Endometrial microvascular endothelial cells (primary cell): ENCODE measurements around the gene SSRP1. TPM values are rescaled to one million over a fixed set of nuclear protein-coding genes. Genes with fewer than 3 reads are reported as not detected.
"Not testable (repeated sequence)": the region's sequence is repeated elsewhere in the genome, so short reads cannot be mapped to it uniquely, and the experiment has no call there.

Source experiments
- in situ Hi-C: cut with HindIII; loops from 2 replicates; pipeline ENCODE4 v1.10.0; 2017; ENCODE audit warnings: low sequenced_read_pairs, low pct_unique_long_range_greater_than_20kb; ENCODE audit errors: inconsistent ontology term
- total RNA-seq: library from RNA; depleted of rRNA; stranded (reverse); fragments of >200 nt; gene quantifications from one replicate; pipeline ENCODE4 v1.2.3, GENCODE V29; 2015; ENCODE audit errors: inconsistent ontology term

SSRP1 gene
- total RNA-seq, 1 donor from 2014 or later = 124 TPM

DNA sequence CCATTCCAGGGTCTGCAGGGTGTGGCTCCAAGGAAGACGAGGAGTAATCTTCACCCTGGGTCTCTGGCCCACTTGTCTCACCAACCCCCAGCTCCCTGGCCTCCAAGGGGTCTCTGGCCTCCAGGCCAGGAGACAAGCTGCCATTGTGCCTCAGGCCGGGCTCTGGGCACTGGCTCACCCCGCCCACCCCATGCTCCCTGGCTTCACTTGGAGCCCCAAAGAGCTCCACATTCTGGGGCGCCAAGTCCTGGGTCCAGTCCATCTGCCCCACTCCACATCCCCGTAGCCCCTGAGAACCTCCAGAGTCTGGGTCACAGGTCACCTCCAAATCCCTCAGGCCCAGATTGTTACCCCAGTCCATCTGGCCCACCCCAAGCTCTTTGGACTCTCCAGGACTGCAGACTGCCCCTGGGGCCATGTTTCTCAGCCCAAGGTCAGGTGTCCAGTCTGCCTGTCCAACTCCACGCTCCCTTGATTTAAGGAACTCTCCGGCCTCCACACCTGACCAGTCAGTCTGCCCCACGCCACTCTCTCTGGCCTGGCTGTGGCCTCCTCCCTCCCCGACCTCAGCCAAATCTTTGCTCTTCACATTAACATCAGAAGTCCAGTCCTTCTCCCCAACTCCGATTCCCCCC lies 27.1 kb downstream of the SSRP1 start:
- in situ Hi-C loops = no loop called here

DNA sequence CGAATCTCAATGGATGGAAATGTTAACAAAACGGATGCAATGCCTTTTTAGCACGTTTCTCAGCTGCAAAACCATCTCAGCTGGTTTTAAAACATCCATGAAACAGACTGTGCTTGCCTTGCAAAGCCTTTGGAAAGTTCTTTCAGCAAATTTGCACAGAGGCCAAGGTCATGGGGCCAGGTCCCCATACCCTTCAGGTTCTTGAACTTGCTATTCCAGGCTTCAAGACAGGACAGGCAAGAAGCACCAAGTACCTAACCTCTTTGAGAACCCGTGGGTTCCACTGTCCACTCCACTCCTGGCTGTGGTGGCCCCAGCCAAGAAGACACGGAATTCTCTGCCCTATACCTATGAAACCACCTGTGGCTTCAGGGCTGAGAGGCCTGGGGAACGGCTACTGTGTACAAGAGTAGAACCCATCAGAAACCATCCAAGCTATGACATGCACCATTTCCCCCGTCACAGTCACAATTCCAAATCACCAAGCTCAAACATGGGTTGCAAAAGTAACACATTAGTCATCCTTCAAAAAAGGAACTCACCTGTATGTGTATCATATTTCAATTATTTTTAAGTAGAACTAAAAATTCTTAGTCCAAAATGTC lies 27.9 kb downstream of the SSRP1 start:
- in situ Hi-C loops = no loop called here

DNA sequence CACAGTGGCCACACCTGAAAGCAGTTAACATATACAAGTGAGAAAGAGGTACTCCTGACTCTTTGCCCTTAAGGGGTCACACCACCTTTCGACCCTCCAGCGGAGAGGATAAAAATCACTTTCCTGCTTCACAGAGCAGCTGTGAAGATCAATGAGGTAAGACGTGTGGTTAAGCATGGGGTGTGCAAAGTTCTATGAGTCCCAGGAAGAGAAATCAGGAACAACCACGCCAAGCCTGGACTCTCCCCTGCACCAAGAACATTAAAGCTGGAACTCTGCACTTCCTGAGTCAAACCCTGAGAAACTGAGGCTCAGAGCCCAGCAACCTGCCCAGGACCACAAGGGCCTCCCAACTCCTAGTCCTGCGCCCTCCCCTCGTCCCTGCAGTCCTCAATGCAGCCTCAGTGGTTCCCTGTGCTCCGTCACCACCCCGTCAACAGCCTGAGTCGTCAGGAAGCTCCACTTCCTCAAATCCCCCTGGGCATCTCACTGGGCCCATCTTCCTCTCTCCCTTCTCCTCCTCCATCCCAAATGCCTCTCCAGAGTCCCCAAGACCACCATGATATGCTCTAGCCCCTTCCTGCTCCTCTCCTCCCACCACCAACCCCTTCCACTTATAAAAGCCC lies 28.6 kb downstream of the SSRP1 start:
- in situ Hi-C loops = no loop called here

DNA sequence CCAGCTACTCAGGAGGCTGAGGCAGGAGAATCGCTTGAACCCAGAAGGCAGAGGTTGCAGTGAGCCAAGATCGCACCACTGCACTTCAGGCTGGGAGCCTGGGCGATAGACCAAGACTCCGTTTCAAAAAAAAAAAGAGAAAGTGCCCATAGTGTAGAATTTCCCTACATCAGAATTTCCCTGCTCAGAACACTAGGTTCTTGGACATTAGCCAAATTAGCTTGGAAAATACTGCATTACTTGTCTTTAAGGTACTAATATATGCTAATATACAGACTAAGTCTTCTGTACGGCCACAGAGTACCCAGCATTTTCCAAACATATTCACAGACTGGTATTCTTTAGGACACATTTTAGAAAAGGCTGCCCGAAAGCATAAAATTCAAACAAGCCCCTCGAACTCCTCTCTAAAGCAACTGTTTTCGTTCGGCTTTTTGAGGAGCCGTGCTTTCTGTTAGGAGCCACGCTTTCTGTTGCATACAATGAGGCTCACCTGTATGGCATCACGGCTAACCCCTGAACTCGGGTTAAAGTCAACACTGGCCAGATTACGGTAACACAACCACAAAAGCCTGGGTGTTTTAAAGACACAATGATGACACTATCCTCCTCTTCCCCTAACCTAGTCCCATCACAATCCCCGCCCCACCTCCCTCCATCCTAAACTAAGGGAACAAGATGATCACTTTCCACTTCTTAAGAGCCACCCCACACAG lies 29.4 kb downstream of the SSRP1 start:
- in situ Hi-C loops = no loop called here

DNA sequence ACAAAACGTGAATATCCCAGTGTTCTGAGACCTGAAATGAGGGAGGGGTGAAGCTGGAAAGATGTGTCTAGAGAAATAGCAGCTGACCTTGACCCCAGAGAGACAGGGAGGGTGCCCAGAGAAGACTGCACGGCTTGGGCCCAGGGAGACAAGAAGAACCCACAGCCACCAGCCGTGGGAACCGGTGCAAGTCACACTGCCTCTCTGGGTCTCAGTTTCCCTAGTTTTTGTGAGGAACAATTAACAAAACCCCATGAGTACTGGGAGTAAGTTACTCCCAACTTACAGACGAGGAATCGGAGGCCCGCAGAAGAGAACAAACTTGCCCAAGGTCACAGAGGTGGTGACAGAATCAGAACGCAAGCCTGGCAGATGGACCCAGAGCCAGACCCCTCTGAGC lies 30.2 kb downstream of the SSRP1 start:
- in situ Hi-C loops = no loop called here

DNA sequence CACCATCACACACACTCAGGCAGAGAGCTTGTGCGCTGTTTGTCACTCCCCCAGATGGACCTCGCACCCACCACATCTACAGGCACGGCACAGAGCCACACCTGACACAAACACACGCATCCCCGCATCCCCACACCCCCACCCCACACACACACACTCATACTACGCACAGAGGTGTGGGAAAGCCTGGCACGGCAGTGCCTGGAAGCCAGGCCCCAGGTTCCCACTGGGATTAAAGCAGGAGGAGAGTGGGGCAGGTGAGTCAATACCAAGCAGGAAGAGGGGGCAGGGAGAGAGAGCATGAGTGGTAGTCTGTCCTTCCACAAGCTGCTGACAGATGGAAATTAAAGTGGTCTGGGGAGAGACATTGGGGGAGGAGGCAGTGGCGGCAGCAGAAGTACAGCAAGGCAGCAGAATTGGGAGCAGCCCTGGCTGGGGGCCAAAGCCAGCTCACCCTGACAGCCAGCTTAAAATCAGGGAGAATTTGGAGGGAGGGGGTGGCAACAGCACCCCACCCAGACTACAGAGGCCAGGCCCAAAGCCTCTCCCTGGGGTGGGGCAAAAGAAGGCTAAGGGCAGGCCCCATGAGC lies 31.6 kb downstream of the SSRP1 start:
- in situ Hi-C loops = no loop called here

DNA sequence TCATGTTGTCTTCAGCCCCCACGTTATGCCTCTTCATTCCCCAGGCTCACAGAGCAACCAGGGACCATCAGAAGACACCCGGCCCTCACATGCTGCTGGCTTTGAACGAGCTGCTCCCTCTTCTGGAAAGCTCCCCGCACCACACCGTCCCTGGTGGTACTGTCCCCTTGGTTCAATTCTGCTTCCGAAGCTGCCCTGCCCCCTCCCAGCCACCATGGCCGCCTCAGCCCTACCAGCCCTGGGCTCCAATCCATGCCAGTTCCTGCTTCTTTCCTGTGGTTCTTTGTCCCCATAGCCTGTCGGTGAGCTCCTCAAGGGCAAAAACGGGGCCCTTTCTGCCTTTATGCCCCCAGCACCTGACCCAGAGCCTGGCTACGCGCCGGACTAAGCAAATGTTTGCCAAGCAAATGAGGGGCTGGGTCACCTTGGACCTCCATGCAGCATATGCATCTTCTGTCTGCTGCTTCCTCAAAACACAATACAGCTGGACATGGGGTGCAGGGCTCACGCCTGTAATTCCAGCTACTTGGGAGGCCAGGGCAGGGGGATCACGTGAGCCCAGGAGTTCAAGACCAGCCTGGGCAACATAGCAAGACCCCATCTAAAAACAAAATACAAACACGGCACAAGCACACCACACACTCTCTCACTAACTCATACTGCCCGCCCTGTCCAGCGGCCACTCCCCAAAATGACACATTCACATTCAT lies 32.3 kb downstream of the SSRP1 start:
- in situ Hi-C loops = no loop called here

DNA sequence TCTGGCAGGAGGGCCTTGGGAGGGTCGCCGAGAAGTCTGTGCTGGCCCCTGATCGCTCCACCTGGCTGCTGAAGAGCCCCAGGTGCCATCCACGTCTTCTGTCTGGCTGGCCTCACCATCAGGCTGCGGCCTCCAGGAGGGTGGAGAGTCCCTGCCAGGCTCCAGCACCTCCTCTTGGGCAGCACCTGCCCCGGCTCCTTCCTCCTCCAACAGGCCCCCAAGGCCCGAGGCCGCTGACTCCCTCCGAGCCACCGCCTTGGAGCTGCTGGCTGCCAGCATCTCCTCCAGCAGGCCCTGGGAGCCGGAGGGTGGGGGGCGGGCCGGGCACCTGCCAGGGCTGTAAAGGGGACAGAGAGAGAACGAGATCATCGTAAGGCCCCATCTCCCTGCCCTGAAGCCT lies 33.2 kb downstream of the SSRP1 start:
- in situ Hi-C loops = no loop called here

DNA sequence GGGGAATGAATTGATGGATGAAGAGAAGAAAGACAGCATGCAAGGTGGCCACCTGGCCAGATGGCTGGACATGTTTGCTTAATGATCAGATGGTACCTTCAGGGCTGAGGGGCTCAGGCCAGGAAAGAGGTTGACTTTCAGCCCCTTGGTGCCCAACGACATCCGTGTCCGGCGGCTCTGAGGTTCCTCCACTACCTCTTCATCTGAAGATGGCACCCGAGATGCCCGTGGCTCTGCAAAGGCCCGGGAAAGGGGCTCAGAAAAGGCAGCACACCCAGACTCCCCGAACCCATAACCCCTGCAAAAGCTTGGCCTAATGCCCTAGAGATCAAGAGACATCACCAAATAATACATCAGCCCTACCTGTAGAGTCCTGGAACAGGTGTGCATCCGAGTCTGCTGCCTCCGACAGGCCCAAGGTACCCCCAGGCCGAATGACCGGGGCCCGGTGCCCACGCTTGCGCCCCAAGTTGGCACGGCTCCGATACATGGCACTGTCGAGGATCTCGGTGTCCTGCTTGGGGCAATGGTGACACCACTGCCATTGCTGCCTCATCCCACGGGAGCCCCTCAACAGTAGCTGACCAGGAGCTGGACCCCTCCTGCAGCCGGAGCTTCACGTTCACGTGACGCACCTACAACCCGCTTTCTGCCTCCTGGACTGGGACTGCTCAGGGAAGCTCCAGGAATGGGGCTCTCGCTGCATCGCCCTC lies 33.8 kb downstream of the SSRP1 start:
- in situ Hi-C loops = no loop called here

DNA sequence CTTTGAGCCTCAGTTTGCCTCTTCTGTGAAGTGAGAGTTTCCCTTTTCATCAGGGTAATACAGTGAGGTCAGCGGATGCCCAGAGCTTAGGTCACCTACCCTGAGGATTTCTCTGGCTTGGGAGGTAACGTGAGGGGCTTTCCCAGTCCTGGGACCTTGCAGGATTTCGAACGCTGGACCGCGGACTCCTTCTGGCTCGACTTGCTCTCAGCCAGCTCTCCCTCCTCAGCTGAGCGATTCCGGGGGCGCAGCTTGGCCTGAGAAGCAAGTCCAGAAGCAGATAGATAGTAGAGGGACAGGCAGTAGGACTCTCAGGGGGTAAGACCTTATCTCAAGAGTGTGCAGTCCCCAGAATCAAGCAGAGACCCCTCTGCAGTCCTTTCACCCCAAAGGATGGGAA lies 34.9 kb downstream of the SSRP1 start:
- in situ Hi-C loops = no loop called here

DNA sequence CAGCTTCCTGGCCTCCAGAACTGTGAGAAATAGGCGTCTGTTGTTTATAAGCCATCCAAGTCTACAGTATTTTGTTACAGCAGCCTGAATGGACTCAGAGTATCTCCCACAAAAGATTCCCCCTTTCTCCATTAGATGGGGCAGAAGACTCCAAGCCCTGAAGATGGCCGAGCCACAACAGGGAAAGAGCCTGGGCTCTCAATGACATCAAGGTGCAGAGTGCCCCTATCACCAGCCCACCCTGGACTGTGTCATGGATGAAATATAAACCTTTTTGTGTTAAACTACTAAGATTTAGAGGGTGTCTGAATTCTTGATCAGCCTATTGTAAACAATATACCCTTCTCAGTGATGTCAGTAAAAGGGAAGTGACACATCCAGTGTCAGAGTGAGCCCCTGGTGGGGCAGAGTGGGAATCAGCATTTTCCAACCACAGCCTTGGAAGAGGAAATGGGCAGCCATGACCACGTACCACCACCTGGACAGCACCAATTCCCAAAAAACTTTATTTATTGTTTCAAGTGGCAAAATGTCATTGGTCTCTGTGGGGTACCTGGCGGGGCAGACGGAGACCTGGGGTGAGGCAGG lies 36.4 kb downstream of the SSRP1 start:
- in situ Hi-C loops = no loop called here

DNA sequence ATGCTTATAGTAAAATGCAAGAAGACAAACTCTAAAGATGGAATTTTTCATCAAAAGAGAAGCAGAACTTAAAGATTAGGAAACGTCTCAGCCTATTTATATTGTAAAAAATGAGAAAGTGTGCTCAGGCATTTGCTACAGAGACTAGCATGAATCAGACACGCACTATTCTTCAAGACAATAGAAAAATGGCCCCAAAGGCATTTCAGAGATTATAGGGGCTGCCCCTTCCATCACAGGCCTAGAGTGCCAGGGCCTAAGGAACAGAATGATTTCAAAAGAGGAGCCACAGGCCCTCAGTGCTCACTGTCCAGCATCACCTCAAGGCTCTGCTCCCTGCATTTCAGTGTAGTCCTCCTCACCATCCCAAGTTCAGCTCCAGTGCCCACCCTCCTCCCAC lies 38.5 kb downstream of the SSRP1 start:
- in situ Hi-C loops = no loop called here

DNA sequence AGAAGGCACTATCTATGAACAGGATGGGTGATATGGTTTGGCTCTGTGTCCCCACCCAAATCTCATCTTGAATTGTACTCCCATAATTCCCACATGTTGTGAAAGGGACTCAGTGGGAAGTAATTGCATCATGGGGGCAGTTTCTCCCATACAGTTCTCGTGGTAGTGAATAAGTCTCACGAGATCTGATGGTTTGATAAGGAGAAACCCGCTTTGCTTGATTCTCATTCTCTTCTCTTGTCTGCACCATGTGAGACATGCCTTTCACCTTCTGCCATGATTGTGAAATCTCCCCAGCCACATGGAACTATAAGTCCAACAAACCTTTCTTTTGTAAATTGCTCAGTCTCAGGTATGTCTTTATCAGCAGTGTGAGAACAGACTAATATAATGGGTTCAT lies 39.5 kb downstream of the SSRP1 start:
- in situ Hi-C loops = not testable (repeated sequence)

DNA sequence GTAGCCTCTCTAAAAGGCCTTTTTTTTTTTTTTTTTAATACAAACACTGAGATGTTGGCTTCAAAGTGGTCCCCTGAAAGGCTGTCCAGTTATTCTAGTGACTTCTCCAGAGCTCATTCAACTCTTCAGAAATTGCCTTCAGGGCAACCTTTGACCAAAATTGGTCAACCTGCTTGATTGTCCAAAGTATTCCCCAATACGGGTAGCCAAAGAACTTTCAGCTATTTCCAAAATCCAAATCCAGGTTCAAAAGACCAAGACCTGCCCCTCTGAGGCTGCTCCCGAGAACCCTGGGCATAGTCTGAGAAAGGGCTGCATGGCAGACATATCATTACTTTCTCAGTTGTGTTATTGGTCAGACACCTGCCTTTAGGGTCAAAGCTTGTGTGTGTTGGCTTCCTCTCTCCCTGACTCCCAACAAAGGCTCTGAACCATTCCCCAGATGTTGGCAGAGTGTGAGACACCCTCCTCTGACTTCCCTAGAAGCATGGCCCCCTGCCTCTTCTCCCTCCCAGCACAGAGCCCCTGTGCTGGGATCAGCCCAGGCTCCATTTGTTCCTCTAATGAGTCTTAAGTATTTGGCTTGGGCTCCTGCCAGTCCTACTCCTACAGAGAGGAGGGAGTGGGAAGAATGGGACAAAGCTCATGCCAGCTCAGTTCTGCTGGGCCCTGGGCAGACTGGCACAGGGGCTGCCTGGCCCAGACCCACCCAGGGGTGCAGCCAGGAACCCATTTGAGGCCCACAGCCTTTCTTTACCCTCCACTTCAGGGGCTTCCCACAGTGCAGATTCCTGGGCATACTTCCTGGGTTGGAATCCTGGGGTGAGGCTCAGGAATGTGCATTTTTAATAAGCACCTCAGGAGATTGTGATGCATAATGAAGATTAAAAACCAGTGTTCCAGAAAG lies 41.2 kb downstream of the SSRP1 start:
- in situ Hi-C loops = no loop called here

DNA sequence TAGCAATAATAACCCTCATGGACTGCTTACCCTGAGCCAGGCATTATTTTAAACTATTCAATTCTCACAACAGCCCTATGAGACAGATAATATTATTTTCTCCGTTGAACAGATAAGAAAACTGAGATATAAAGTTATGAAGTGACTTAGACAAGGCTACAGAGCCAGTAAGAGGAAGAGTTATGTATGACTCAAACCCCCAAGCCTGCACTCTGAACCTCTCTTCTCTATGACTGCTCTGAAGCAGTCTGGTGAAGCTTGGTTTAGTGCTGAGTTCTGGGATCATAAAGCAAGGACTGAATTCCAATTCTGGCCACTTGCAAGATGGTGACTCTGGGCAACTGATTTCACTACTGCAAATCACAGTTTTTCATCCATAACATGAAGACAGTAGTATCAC lies 45.4 kb downstream of the SSRP1 start:
- in situ Hi-C loops = no loop called here

DNA sequence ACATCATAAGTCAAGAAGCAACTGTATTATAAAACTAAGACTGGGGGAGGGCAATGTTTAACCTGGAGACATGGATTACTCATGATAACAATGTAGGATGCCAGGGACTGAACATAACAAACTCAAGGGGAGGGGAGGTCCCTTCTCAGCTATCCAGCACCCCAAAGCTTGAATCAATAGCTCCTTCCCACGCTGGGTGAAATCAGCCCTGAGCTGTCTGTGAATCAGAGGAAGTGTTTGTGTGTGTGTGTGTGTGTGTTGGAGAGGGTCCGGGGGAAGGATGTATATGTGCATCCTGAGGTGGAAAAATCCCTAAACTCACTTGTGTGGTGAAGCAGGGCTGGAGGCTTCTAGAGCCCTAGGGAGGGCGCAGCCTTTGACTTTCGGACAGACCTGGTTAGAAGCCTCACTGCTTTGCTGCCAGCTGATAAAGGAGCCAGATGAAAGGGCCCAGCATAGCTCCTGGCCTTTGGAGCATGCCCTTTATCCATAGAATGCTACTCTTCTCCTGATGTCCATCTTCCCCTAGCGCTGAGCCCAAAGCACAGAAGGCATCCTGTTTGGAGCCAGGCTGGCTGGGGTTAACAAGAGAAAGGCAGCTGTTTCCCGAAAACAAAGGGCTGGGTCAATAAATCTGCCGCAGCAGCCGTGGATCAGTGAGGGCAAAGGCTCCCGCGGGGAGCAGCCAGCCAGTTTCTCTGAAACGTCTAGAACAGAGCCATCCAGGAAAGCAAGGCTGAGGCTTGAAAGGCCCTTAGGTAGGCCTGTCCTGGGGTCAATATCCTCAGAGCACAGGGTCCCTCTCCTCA lies 46.7 kb downstream of the SSRP1 start:
- in situ Hi-C loops = no loop called here
